ENCODE results near the gene LIFR.

Gene LIFR

GRCh38 chr5:38535845-38536244 lies 20.6 kb downstream of the LIFR start:
- TF ChIP-seq, protein P1, sequence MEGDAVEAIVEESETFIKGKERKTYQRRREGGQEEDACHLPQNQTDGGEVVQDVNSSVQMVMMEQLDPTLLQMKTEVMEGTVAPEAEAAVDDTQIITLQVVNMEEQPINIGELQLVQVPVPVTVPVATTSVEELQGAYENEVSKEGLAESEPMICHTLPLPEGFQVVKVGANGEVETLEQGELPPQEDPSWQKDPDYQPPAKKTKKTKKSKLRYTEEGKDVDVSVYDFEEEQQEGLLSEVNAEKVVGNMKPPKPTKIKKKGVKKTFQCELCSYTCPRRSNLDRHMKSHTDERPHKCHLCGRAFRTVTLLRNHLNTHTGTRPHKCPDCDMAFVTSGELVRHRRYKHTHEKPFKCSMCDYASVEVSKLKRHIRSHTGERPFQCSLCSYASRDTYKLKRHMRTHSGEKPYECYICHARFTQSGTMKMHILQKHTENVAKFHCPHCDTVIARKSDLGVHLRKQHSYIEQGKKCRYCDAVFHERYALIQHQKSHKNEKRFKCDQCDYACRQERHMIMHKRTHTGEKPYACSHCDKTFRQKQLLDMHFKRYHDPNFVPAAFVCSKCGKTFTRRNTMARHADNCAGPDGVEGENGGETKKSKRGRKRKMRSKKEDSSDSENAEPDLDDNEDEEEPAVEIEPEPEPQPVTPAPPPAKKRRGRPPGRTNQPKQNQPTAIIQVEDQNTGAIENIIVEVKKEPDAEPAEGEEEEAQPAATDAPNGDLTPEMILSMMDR (IDR thresholded peaks at IDR 0.05; ENCODE audit: low read depth, low read length): no peak
- no peak for DNase-seq (ENCODE audit: low read depth in 2 of 2)

GRCh38 chr5:38535248-38535750 lies 21.1 kb downstream of the LIFR start:
- TF ChIP-seq, protein P1 (IDR thresholded peaks at IDR 0.05; ENCODE audit: low read depth, low read length): no peak
- DNase-seq (ENCODE audit: low read depth in 2 of 2): peak; percentile 25 to 35
- no peak overlapping the region for H3K4me3 ChIP-seq (replicated peaks in 1 of 2; ENCODE audit: low read depth in 2 of 2, low read length in 2 of 2)

More at GRCh38 chr5:38535845-38536244, 20.6 kb downstream of the LIFR start:
- no peak overlapping the region for H3K4me3 ChIP-seq (replicated peaks in 1 of 2; ENCODE audit: low read depth in 2 of 2, low read length in 2 of 2)

DNA sequence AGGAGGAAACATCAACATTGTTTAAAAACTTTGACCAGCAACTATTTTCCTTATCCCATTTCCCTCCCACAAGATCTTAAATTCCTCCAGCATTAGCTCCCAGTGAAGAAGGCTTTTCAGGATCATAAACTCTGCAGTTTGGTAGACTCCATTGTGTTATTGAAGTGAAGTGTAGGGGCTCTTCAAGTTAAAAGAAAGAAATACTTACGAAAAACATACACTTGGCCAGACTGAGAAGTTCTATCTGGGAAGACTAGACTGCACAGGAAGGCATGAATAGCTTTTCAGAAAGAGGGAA lies 22.3 kb downstream of the LIFR start:
- no peak for DNase-seq (ENCODE audit: low read depth in 2 of 2)
- TF ChIP-seq, protein P1 (IDR thresholded peaks at IDR 0.05; ENCODE audit: low read depth, low read length): no peak
- H3K4me3 ChIP-seq (replicated peaks in 1 of 2; ENCODE audit: low read depth in 2 of 2, low read length in 2 of 2): no peak overlapping the region

- H3K4me3 ChIP-seq (replicated peaks in 1 of 2; ENCODE audit: low read depth in 2 of 2, low read length in 2 of 2): no peak overlapping the region
- no peak for DNase-seq (ENCODE audit: low read depth in 2 of 2)
- TF ChIP-seq, protein P1 (IDR thresholded peaks at IDR 0.05; ENCODE audit: low read depth, low read length): no peak
These were observed 22.9 kb downstream of the LIFR start for GRCh38 chr5:38533286-38534155.

GRCh38 chr5:38532165-38532669 lies 24.2 kb downstream of the LIFR start:
- DNase-seq (ENCODE audit: low read depth in 2 of 2): no peak
- no peak overlapping the region for H3K4me3 ChIP-seq (replicated peaks in 1 of 2; ENCODE audit: low read depth in 2 of 2, low read length in 2 of 2)
- TF ChIP-seq, protein P1 (IDR thresholded peaks at IDR 0.05; ENCODE audit: low read depth, low read length): no peak

GRCh38 chr5:38531518-38531917 lies 24.9 kb downstream of the LIFR start:
- TF ChIP-seq, protein P1 (IDR thresholded peaks at IDR 0.05; ENCODE audit: low read depth, low read length): no peak
- no peak overlapping the region for H3K4me3 ChIP-seq (replicated peaks in 1 of 2; ENCODE audit: low read depth in 2 of 2, low read length in 2 of 2)
- no peak for DNase-seq (ENCODE audit: low read depth in 2 of 2)

Data from cardiac fibroblast (primary cell).